Stimulated activated CD8-positive, alpha-beta memory T cell treated with anti-CD3 and anti-CD28 coated beads, Interleukin-4, amount 100 ng/mL, for 1 hour (primary cell): ENCODE results near the gene MRO.
"Not testable (repeated sequence)": the region's sequence is repeated elsewhere in the genome, so short reads cannot be mapped to it uniquely, and the experiment has no call there.

Source experiments
- DNase-seq, 2 donors: peaks; one replicate each; pipeline ENCODE4 v3.0.0-alpha.2; 2020; ENCODE audit warnings: low read depth in 2 of 2, low spot score in 1 of 2

The MRO gene

GRCh38 chr18:50793641-50794565 is 25.9 kb downstream of the MRO start:
- no peak for DNase-seq

DNA sequence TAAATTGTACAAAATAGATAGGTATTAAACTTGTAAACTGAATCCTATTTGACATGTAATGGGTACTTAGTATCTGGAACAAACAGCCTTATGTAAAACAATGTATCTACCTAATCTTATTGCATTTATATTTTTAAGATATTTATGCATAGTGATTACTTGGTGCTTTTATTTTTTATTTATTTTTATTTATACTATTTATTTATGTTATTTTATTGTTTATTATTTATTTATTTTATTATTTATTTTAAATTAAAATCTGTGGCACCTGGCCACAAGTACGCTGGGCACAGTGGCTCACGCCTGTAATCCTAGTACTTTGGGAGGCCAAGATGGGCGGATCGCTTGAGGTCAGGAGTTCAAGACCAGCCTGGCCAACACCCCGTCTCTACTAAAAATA is 26.9 kb downstream of the MRO start:
- DNase-seq, result no peak

- no peak for DNase-seq
These were observed 28.0 kb downstream of the MRO start for GRCh38 chr18:50791599-50792438.

- DNase-seq, result no peak
These were observed 28.9 kb downstream of the MRO start for GRCh38 chr18:50790948-50791347.

DNA sequence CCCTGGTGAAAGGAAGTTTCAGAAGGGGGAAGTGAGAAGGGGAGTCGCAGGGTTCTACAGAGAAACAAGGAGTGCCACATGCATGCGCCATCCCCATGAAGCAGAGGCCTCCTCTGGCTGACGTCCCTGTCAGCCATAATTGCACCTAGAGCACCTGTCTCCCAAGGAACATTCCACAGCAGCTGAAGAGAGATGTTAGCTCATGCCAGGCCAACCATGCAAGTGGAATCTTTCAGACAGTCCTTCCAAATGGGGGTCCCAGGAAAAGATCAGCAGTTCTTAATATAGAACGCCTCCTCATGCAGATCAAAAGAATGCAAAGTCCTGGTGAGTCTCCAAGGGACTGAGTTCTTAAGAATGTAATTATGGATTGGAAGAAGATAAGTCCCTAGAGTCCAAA is 29.6 kb downstream of the MRO start:
- DNase-seq, result no peak

DNA sequence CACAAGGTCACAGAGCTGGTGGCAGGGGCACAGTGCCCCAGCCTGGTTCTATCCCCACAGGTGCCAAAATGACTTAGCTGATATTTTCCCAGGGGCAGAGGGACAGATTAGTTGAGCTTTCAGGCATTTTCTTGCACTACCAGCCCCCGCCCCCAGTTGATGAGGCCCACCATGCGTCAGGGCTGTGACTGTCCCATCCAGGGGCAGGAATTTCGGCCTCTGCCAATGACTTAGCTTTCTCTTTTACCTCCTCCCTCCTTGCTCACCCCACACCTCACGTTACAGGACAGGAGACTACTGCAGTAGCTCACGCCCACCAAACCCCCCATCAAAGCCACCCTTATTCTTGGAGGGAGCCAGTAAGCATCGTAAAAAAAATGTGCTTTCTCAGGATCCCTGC is 31.5 kb downstream of the MRO start:
- no peak for DNase-seq

DNA sequence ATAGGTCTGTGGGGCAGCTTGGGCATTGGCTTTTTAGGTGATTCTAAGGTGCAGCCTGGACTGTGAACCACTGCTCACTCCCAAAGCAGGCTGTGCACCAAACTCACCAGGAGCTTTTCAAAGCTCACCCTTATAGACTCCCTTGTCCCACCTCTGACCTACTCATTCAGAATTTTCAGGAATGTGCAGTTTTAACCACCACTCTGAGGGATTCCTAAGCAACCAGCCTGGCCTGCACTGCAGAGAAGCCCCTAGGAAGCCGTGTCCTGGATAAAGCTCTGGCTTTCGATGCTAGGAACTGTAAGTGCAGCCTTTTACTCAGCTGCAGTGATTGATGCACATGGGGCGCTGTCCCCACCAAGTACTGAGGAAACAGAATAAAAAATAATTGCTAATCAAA is 33.0 kb downstream of the MRO start:
- no peak for DNase-seq

GRCh38 chr18:50783553-50783952 is 36.3 kb downstream of the MRO start:
- DNase-seq, result no peak

- DNase-seq, result not testable (repeated sequence)
These were observed 40.8 kb downstream of the MRO start for GRCh38 chr18:50779021-50779420.

- DNase-seq, result no peak
These were observed 43.4 kb downstream of the MRO start for GRCh38 chr18:50776383-50776782.

DNA sequence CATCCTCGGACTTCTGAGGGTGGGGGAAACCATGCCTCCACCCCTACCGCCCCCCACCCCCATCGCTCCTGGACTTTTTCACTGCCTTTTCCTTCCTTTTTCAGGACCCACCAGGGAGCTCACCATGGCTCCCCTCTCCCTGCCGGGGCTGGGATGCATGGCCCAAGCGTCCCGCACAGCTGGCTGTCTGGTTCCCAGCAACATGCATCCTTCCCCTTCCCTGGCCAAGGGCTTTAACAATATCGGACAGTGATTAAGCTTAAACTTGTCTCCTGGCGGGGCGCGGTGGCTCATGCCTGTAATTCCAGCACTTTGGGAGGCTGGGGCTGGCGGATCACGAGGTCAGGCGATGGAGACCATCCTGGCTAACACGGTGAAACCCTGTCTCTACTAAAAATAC is 44.1 kb downstream of the MRO start:
- no peak for DNase-seq

- no peak for DNase-seq
These were observed 44.6 kb downstream of the MRO start for GRCh38 chr18:50775207-50775606.

- DNase-seq, result no peak
These were observed 50.4 kb downstream of the MRO start for GRCh38 chr18:50769463-50769862.

DNA sequence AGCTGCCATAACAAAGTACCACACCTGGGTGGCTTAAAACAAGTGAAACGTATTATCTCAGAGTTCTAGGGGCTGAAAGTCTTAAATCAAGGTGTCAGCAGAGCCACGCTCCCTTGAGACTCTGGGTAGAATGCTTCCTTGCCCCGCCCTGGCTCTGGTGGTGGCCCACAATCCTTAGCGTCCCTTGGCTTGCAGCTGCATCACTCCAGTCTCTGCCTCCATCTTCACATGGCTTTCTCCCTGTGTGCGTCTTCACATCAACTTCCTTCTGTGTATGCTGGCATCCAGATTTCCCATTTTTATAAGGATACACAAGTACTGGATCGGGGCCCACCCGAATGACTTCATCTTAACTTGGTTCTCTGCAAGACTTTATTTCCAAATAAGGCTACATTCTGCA is 62.5 kb downstream of the MRO start:
- DNase-seq, result no peak

GRCh38 chr18:50754297-50754696 is 65.5 kb downstream of the MRO start:
- DNase-seq, result no peak

DNA sequence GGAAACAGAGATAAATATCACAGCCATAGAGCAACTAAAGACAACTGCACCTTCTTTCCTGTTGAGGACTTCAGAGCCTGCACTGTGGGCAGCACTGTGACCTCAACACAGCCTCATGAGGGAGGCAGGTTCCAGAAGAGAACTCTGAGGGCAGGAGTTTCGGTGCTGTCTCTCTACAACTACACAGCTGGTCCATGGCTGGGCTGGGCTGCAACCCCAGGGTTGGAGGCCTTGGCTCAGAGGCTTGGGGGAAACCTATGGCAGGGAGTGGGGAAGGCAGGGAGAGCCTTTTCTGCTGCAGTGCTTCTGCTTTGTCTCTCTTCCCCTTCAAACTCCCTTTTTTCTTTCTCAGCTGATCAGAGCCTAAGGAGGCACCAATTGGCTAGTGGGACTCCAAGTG is 66.5 kb downstream of the MRO start:
- no peak for DNase-seq

GRCh38 chr18:50751947-50752346 is 67.9 kb downstream of the MRO start:
- no peak for DNase-seq

- DNase-seq, result no peak
These were observed 68.3 kb downstream of the MRO start for GRCh38 chr18:50751490-50751889.

DNA sequence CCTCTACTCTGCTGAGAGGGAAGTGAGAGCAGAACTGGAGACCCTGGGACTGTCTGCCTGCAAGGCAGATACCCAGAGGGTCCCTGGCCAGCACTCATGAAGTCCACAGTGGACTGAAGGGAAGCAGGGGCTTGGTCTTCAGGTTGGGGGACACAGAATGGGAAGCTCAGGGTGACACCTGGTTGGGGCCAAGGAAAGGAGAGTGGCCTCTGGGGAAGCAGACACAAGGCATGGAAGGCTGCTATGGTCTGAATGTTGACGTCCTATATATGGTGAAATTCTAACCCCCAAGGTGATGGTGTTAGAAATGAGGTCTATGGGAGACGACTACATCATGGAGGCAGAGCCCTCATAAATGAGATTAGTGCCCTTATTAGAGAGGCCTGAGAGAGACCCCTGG is 69.3 kb downstream of the MRO start:
- no peak for DNase-seq

DNA sequence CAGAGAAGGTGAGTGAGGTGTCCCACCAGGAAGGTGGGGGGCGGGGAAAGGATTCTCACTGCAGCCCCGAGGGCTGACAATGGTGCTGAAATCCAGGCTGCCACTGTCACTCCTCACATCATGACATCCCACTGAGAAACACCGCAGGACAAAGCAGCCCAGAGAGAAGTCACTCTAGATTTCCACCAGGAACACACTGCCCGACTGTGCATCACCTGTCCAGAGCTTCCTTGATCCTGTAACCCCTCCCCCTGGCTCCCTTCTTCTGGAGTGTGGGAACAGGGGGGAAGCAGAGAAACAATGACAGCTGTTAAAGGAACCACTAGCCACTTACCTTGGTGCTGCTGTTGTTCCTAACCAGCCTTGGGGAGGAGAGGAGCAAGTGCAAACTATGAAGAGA is 69.9 kb downstream of the MRO start:
- no peak for DNase-seq

DNA sequence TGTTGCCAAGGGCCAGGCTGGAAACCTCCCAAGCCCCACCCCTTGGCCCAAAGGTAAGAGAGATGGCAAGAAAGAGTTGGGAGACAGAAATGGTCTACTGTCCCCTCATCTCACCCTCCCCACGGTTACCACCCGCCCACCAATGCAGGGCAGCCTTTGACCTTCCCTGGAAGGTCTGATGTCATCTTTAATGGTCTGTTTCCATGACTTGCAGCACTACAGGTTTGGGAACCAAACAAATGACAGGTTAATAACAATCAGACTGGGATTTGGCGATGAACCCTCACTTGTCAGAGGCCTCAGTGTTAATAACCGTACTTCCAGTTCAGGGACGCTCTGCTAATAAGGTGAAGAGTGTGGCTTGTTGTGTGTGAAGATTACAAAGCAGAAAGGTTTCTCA is 70.4 kb downstream of the MRO start:
- DNase-seq, result no peak
